K562 (cell line): ENCODE measurements around the gene DLGAP1. TPM values are rescaled to one million over a fixed set of nuclear protein-coding genes. Genes with fewer than 3 reads are reported as not detected.

ENCODE experiments used
- BRD9 ChIP-seq: fragments of 450-650 bp; IDR thresholded peaks from 2 replicates; pipeline ENCODE4 v1.6.1; 2018; ENCODE audit warnings: low read depth; ENCODE audit not compliant: partially characterized antibody
- BRF2 ChIP-seq: IDR thresholded peaks from 3 replicates; pipeline ENCODE4 v1.6.1; 2011; ENCODE audit warnings: borderline replicate concordance, mild to moderate bottlenecking; ENCODE audit not compliant: insufficient read length, insufficient read depth
- CCNT2 ChIP-seq: IDR thresholded peaks from 2 replicates; pipeline ENCODE4 v1.6.1; 2011; ENCODE audit warnings: borderline replicate concordance, low read depth, mild to moderate bottlenecking, moderate library complexity, mixed read lengths, low read length; ENCODE audit not compliant: insufficient read length; ENCODE audit errors: extremely low read depth
- CHD4 ChIP-seq: fragments of 200-600 bp; sonication (generic); IDR thresholded peaks from 3 replicates; pipeline ENCODE4 v1.6.1; 2012; ENCODE audit warnings: low read depth, mild to moderate bottlenecking, mixed read lengths, low read length, inconsistent platforms; ENCODE audit not compliant: insufficient read depth, insufficient replicate concordance, poor library complexity, severe bottlenecking
- HBP1 ChIP-seq: fragments of 450-650 bp; formaldehyde crosslinking; IDR thresholded peaks from 2 replicates; pipeline ENCODE4 v1.4.0; 2022; ENCODE audit warnings: missing genetic modification characterization
- HDAC1 ChIP-seq, 2 experiments: fragments of 450-650 bp; IDR thresholded peaks; 2 replicates each; pipeline ENCODE4 v1.6.1; 2016 to 2017; ENCODE audit warnings: inconsistent platforms in 1 of 2, mild to moderate bottlenecking in 1 of 2, moderate library complexity in 1 of 2
- HDAC8 ChIP-seq: fragments of 450-650 bp; IDR thresholded peaks from 2 replicates; pipeline ENCODE4 v1.6.1; 2016; ENCODE audit warnings: mild to moderate bottlenecking, missing genetic modification characterization, moderate library complexity, missing compliant biosample characterization
- HMG20B ChIP-seq: fragments of 250-450 bp; sonication (Bioruptor Pico); IDR thresholded peaks from 2 replicates; pipeline ENCODE4 v1.5.0; 2021; ENCODE audit warnings: mild to moderate bottlenecking
- HMGN3 ChIP-seq: IDR thresholded peaks from 2 replicates; pipeline ENCODE4 v1.6.1; 2011; ENCODE audit warnings: borderline replicate concordance, low read depth, mild to moderate bottlenecking, mixed read lengths, low read length; ENCODE audit not compliant: insufficient read length; ENCODE audit errors: extremely low read depth
- KAT7 ChIP-seq: sonication (generic); formaldehyde crosslinking; IDR thresholded peaks from 2 replicates; pipeline ENCODE4 v1.8.0; 2022; ENCODE audit warnings: missing genetic modification reagents, mild to moderate bottlenecking, borderline replicate concordance
- MAFF ChIP-seq: IDR thresholded peaks from 2 replicates; pipeline ENCODE4 v1.6.1; 2012; ENCODE audit warnings: low read length, improper control_type of control experiment
- RFX7 ChIP-seq: fragments of 250-450 bp; sonication (Bioruptor Pico); IDR thresholded peaks from 2 replicates; pipeline ENCODE4 v1.5.1; 2021; ENCODE audit warnings: mild to moderate bottlenecking
- SPI1 ChIP-seq: IDR thresholded peaks from 2 replicates; pipeline ENCODE4 v1.6.1; 2011; ENCODE audit warnings: low read depth, low read length, control low read depth, borderline replicate concordance
- ZHX1 ChIP-seq: fragments of 150-350 bp; conservative IDR thresholded peaks from 2 replicates; pipeline ENCODE4 v1.6.1; 2014; ENCODE audit warnings: low read length
- ZNF134 ChIP-seq: fragments of 250-450 bp; sonication (Bioruptor Pico); conservative IDR thresholded peaks from 2 replicates; pipeline ENCODE4 v1.4.0; 2020
- ZNF512 ChIP-seq: IDR thresholded peaks from 2 replicates; pipeline ENCODE4 v1.6.1; 2016; ENCODE audit warnings: missing genetic modification characterization, missing compliant biosample characterization
- ZNF77 ChIP-seq: fragments of 250-450 bp; sonication (Bioruptor Pico); IDR thresholded peaks from 2 replicates; pipeline ENCODE4 v1.5.0; 2020
- polyA plus RNA-seq, 8 experiments: library from polyadenylated mRNA; depleted of rRNA in 4 of 8; stranded (reverse) in 5 of 8; unstranded in 3 of 8; fragments of >200 nt; fragmentation: Nextera tagmentation in 2 of 8; fragmentation: Illumina TruSeq in 1 of 8; extraction: Ambion mirVana in 2 of 8; extraction: Trizol in 1 of 8; gene quantifications; 2 replicates each; pipeline versions ENCODE4 v1.2.1 to v1.2.3, GENCODE V29; 2011 to 2014; ENCODE audit warnings: inconsistent platforms in 1 of 8, missing spikeins in 1 of 8
- total RNA-seq, 7 experiments: library from RNA; depleted of rRNA in 6 of 7; stranded (reverse); fragments of >200 nt in 6 of 7; fragmentation: Illumina TruSeq in 2 of 7; extraction: Trizol in 2 of 7; gene quantifications; 2 replicates each; pipeline versions ENCODE4 v1.2.1 to v1.2.3, GENCODE V29; 2011 to 2021; ENCODE audit warnings: low replicate concordance in 1 of 7
- TF ChIP-seq, protein P1 (sequence below): fragments of 250-450 bp; sonication (Bioruptor Pico); IDR thresholded peaks from 2 replicates; pipeline ENCODE4 v1.8.0; 2022; ENCODE audit warnings: inconsistent platforms, mild to moderate bottlenecking, moderate library complexity, borderline replicate concordance

The DLGAP1 gene
- total and polyA plus RNA-seq, 9 of the 15 experiments (the other 6 are each of a cell fraction or from before 2014, with no cell fraction given), result 0.04 to 0.22 (median 0.08) TPM

- peak; percentile 41 for TF ChIP-seq RFX7 (CRISPR knock-in tag)
- peak; percentile 58; the same call in 1 of the 2 replicates for TF ChIP-seq HDAC8 (tag)
- peak; percentile 10 for TF ChIP-seq CCNT2
- no peak for TF ChIP-seq ZNF134 (CRISPR knock-in tag)
- TF ChIP-seq HMG20B (CRISPR knock-in tag), result peak; percentile 95
- no peak for TF ChIP-seq CHD4
- peak; percentile 87 for TF ChIP-seq SPI1
- peak; percentile 8 for TF ChIP-seq HMGN3
- no peak for TF ChIP-seq HDAC1 (IDR thresholded peaks at IDR 0.05)
- 0 out of 2 replicates have a peak, but pooled peaks have one; percentile 76 for TF ChIP-seq ZNF77
- TF ChIP-seq ZHX1, result no peak
- TF ChIP-seq, protein P1, sequence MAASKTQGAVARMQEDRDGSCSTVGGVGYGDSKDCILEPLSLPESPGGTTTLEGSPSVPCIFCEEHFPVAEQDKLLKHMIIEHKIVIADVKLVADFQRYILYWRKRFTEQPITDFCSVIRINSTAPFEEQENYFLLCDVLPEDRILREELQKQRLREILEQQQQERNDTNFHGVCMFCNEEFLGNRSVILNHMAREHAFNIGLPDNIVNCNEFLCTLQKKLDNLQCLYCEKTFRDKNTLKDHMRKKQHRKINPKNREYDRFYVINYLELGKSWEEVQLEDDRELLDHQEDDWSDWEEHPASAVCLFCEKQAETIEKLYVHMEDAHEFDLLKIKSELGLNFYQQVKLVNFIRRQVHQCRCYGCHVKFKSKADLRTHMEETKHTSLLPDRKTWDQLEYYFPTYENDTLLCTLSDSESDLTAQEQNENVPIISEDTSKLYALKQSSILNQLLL (CRISPR knock-in tag), result no peak
- no peak for TF ChIP-seq BRD9
- no peak for TF ChIP-seq KAT7
- peak; percentile 78 for TF ChIP-seq MAFF
- TF ChIP-seq BRF2, result no peak
- peak; percentile 65 for TF ChIP-seq HBP1
- TF ChIP-seq ZNF512 (tag), result 0 out of 2 replicates have a peak, but pooled peaks have one; percentile 4
Measured at GRCh38 chr18:3603421-3604234, 851.5 kb downstream of the DLGAP1 start (continued).
